ENCODE results near the gene PLGRKT. TPM values are rescaled to one million over a fixed set of nuclear protein-coding genes. Genes with fewer than 3 reads are reported as not detected.

PLGRKT gene
- total RNA-seq, 1 donor from 2014 or later, result 7.0 TPM

Other genes starting within 250 kb of the PLGRKT start
- gene INSL4, start 206.5 kb downstream of the PLGRKT start, total RNA-seq, result not detected in 2 replicates
- 1.6 TPM in 1 of 2 replicates, not detected in the other for gene RLN2, start 133.2 kb downstream of the PLGRKT start, total RNA-seq
- not detected in 2 replicates for gene RLN1, start 98.0 kb downstream of the PLGRKT start, total RNA-seq
- gene CD274, start 12.6 kb upstream of the PLGRKT start, total RNA-seq, result 12.7 and 17.7 TPM in 2 replicates
- 3.4 and 4.4 TPM in 2 replicates for gene PDCD1LG2, start 72.6 kb upstream of the PLGRKT start, total RNA-seq
- gene RIC1, start 191.2 kb upstream of the PLGRKT start, total RNA-seq, result 34.2 and 35.8 TPM in 2 replicates

Data from dermis blood vessel endothelial cell (primary cell).